KOPT-K1 (cell line): ENCODE results near the gene CLVS2.

Experiments
- H3K27ac ChIP-seq: fragments of 200-600 bp; sonication (generic); 2 replicates; pipeline ENCODE4 v1.5.1; 2016; ENCODE audit warnings: antibody characterized with exemption, mild to moderate bottlenecking, low read depth, low read length; ENCODE audit not compliant: poor library complexity, severe bottlenecking
- H3K36me3 ChIP-seq: fragments of 200-600 bp; sonication (generic); 2 replicates; pipeline ENCODE4 v1.5.1; 2017; ENCODE audit warnings: antibody characterized with exemption, mild to moderate bottlenecking, low read length, moderate library complexity; ENCODE audit not compliant: insufficient read depth
- H3K9me3 ChIP-seq: fragments of 200-600 bp; sonication (generic); 2 replicates; pipeline ENCODE4 v1.5.1; 2017; ENCODE audit warnings: antibody characterized with exemption, low read length, mild to moderate bottlenecking; ENCODE audit not compliant: insufficient read depth, poor library complexity, severe bottlenecking

Gene CLVS2

GRCh38 chr6:123062670-123063069 lies 66.6 kb downstream of the CLVS2 start:
- H3K27ac ChIP-seq, result no peak overlapping the region
- no peaks in the 10 kb centered on the region for H3K36me3 ChIP-seq
- H3K9me3 ChIP-seq, result no peaks in the 10 kb centered on the region

GRCh38 chr6:123064038-123064437 lies 68.0 kb downstream of the CLVS2 start:
- Histone ChIP-seq H3K27ac (no peak overlapping the region), H3K9me3 (no peaks in the 10 kb centered on the region)

GRCh38 chr6:123074616-123075015 lies 78.6 kb downstream of the CLVS2 start:
- Histone ChIP-seq H3K9me3 (no peaks in the 10 kb centered on the region), H3K27ac (no peak overlapping the region), H3K36me3 (no peaks in the 10 kb centered on the region)

More at GRCh38 chr6:123064038-123064437, 68.0 kb downstream of the CLVS2 start:
- no peaks in the 10 kb centered on the region for H3K36me3 ChIP-seq

DNA sequence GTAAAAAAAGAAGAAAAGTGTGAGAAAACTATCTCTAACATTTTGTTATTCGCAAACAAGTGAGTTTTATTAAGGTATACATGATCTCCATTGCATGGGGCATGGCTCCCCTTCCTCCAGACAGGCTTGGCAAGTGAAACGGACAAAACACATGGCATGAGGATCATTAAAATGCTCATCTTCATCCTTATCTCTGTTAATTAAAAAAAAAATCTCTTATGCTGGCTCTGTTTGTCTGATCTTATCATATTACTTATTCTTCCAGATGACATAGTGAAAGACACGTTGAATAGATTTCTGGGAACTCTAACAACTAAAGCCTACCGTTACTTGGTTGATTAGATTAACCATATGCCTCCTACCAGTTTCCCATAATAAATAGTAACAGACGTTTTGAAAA lies 89.4 kb downstream of the CLVS2 start:
- H3K36me3 ChIP-seq, result no peaks in the 10 kb centered on the region
- no peaks in the 10 kb centered on the region for H3K9me3 ChIP-seq
- H3K27ac ChIP-seq, result no peak overlapping the region

GRCh38 chr6:123089226-123089625 lies 93.2 kb downstream of the CLVS2 start:
- H3K36me3 ChIP-seq, result no peaks in the 10 kb centered on the region
- no peak overlapping the region for H3K27ac ChIP-seq
- H3K9me3 ChIP-seq, result no peaks in the 10 kb centered on the region

DNA sequence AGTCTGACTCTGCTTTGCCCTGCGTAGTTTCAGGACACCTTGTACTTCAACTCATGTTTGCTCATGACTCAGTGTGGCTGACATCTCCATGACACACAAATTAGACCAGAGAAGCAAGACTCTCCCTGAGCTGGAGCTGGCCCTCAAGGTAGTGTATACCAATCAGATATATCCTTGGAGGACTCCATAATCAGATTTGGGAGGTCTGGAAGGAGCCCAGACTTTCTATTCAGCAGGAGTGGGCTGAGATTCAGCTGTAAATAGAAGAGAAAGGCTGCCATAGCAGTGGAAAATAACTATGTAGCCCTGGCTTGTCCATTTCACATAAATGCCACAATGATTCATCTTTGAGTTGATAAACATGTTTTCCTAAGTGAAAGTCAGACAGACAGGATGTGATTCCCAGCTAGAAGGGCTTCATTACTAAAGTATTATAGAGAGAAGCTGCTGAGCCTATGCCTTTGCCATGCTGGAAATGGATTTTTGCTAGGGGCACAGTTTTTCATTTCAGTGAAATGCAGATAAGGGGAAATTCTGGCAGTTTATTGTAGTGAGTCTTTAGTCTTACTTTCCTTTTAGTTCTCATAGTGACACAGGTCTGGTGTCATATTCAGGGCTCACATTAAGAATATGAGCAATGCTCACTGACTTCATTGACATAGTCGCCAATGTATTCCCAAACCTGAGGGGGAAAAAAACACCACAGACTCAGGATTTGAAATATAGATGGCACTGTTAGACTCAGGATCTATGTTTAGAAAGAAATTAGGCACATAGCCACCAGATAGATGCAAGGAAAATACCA lies 95.3 kb downstream of the CLVS2 start:
- Histone ChIP-seq H3K9me3 (no peaks in the 10 kb centered on the region), H3K27ac (no peak overlapping the region), H3K36me3 (no peaks in the 10 kb centered on the region)

DNA sequence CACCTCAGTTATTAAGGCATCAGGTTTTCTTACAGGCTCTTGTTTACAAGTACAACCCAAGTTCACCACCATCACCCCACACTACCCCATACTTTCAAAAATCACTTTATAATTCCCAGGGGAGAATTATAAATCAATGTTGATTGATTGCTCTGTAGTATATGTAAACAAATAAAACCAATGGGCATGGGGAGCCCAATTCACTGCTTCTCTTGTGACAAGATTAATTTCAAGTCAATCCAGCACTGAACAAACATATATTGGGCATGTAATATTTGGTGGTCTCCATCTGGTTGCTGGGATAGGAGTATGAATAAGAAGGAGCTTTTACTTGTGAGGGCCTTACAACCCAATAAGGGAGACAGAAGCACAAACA lies 95.8 kb downstream of the CLVS2 start:
- no peaks in the 10 kb centered on the region for H3K36me3 ChIP-seq
- no peaks in the 10 kb centered on the region for H3K9me3 ChIP-seq
- H3K27ac ChIP-seq, result no peak overlapping the region

- H3K36me3 ChIP-seq, result no peaks in the 10 kb centered on the region
- no peaks in the 10 kb centered on the region for H3K9me3 ChIP-seq
- H3K27ac ChIP-seq, result no peak overlapping the region
These were observed 98.8 kb downstream of the CLVS2 start for GRCh38 chr6:123094795-123095194.

- no peaks in the 10 kb centered on the region for H3K9me3 ChIP-seq
- no peaks in the 10 kb centered on the region for H3K36me3 ChIP-seq
- H3K27ac ChIP-seq, result no peak overlapping the region
These were observed 109.5 kb downstream of the CLVS2 start for GRCh38 chr6:123105561-123105960.

DNA sequence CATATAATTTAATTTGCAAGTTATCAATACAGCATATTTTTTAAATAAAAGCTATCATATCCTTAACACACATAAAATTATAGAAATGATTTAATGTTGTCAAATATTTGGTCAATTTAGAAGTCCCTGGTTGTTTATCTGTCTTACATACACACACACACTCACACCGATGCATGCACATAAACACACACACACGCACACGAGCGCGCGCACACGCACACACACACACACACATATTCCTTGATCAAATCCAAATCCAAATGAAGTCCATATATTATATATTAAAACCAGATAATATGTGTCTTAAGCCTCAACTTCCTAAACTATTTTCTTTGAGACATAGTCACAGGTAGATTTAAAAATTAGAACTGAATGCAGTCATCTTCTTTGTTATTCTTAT lies 120.3 kb downstream of the CLVS2 start:
- Histone ChIP-seq H3K36me3 (no peaks in the 10 kb centered on the region), H3K9me3 (no peaks in the 10 kb centered on the region), H3K27ac (no peak overlapping the region)

DNA sequence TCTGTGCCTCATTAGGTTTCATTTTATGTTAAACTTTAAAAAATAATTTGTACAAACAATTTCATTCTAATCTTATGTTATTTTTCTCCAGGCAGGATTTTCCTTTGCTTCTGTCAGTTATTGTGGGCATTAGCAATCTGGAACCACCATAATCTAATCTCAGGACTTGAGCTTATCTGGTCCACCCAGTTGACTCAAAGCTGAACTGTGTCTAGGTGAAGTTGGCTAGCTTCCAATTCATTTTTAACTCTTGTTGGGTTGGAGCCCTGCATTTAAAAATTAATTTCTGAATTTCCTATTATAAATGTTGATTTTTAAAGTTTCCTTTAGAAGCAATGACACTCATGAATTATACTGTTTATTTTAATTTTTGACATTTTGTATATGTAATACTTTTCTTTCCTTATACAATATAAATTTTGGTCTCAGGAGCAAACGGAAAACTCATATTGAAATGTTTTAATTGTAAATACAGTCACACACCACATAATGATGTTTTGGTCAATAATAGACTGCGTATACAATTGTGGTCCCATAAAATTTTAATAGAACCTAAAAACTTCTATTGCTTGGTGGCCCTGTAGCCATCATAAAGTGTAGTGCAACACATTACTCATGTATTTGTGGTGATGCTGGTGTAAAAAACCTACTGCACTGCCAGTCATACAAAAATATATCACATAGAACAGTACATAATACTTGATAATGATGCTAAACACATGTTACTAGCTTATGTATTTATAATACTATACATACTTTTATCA lies 121.3 kb downstream of the CLVS2 start:
- Histone ChIP-seq H3K27ac (no peak overlapping the region), H3K36me3 (no peaks in the 10 kb centered on the region), H3K9me3 (no peaks in the 10 kb centered on the region)

- Histone ChIP-seq H3K36me3 (no peaks in the 10 kb centered on the region), H3K27ac (no peak overlapping the region), H3K9me3 (no peaks in the 10 kb centered on the region)
These were observed 122.8 kb downstream of the CLVS2 start for GRCh38 chr6:123118811-123119210.
